Ascending aorta (tissue), 2 donors: Measurements from ENCODE around the gene PITPNM1. TPM values are rescaled to one million over a fixed set of nuclear protein-coding genes. Genes with fewer than 3 reads are reported as not detected.

Source experiments
- DNase-seq, 2 donors: peaks; one replicate each; pipeline ENCODE4 v3.0.0-alpha.2; 2019; ENCODE audit warnings: low spot score in 2 of 2
- H3K27ac ChIP-seq, 2 donors: fragments of 200-600 bp; sonication (generic); one replicate each; pipeline ENCODE4 v1.5.1; 2016 to 2017; ENCODE audit warnings: mild to moderate bottlenecking in 1 of 2
- H3K27me3 ChIP-seq: fragments of 200-600 bp; sonication (generic); one replicate; pipeline ENCODE4 v1.5.1; 2017
- H3K36me3 ChIP-seq, 2 donors: fragments of 200-600 bp; sonication (generic); one replicate each; pipeline ENCODE4 v1.5.1; 2016
- H3K4me1 ChIP-seq, 2 donors: fragments of 200-600 bp; sonication (generic); one replicate each; pipeline ENCODE4 v1.5.1; 2016 to 2017; ENCODE audit warnings: mild to moderate bottlenecking in 1 of 2
- H3K4me3 ChIP-seq, 2 donors: fragments of 200-600 bp; sonication (generic); one replicate each; pipeline ENCODE4 v1.5.1; 2016 to 2017; ENCODE audit warnings: mild to moderate bottlenecking in 1 of 2
- H3K9me3 ChIP-seq, 2 donors: fragments of 200-600 bp; sonication (generic); one replicate each; pipeline ENCODE4 v1.5.1; 2016
- CTCF ChIP-seq, 3 experiments: fragments of 200-600 bp in 2 of 3; fragments of 450-650 bp in 1 of 3; sonication (generic) in 2 of 3; IDR thresholded peaks; one replicate each; pipeline ENCODE4 v1.5.1; 2016 to 2019; ENCODE audit warnings: antibody characterized with exemption in 3 of 3, mild to moderate bottlenecking in 1 of 3, moderate library complexity in 1 of 3
- intact Hi-C: fragments of 100-400 bp; cut with DNase I; formaldehyde crosslinking; loops from one replicate; pipeline ENCODE4 v1.15.1; 2023
- total RNA-seq: library from RNA; depleted of rRNA; stranded (reverse); fragments of >200 nt; gene quantifications from one replicate; pipeline ENCODE4 v1.1.0, GENCODE V29; 2016

The PITPNM1 gene
- total RNA-seq, 1 donor from 2014 or later, result 31.8 TPM

- no peak overlapping the region for H3K4me3 ChIP-seq
- intact Hi-C loops, result no loop called here
- no peaks in the 10 kb centered on the region for H3K36me3 ChIP-seq
- no peak for TF ChIP-seq CTCF (IDR thresholded peaks at IDR 0.05)
- no peak overlapping the region for H3K27ac ChIP-seq
- H3K27me3 ChIP-seq, result no peaks in the 10 kb centered on the region
- DNase-seq, result no peak
- H3K4me1 ChIP-seq, result no peaks in the 10 kb centered on the region
- no peaks in the 10 kb centered on the region for H3K9me3 ChIP-seq
These were observed 25.1 kb upstream of the PITPNM1 start for GRCh38 chr11:67530282-67530592.

GRCh38 chr11:67528376-67528775 lies 23.2 kb upstream of the PITPNM1 start:
- Histone ChIP-seq H3K36me3 (no peaks in the 10 kb centered on the region), H3K27ac (no peak overlapping the region), H3K4me3 (no peak overlapping the region), H3K27me3 (no peaks in the 10 kb centered on the region), H3K4me1 (no peaks in the 10 kb centered on the region), H3K9me3 (no peaks in the 10 kb centered on the region)
- no peak for DNase-seq
- intact Hi-C loops, result no loop called here
- no peak for TF ChIP-seq CTCF (IDR thresholded peaks at IDR 0.05)

- no peak for DNase-seq
- TF ChIP-seq CTCF (IDR thresholded peaks at IDR 0.05), result no peak
- H3K27ac ChIP-seq, result no peak overlapping the region
- no peaks in the 10 kb centered on the region for H3K27me3 ChIP-seq
- no peaks in the 10 kb centered on the region for H3K36me3 ChIP-seq
- no peaks in the 10 kb centered on the region for H3K9me3 ChIP-seq
- intact Hi-C loops, result no loop called here
- H3K4me1 ChIP-seq, result no peaks in the 10 kb centered on the region
- H3K4me3 ChIP-seq, result no peak overlapping the region
These were observed 20.3 kb upstream of the PITPNM1 start for GRCh38 chr11:67525275-67525976.

GRCh38 chr11:67524480-67524808 lies 19.3 kb upstream of the PITPNM1 start:
- Histone ChIP-seq H3K27me3 (no peaks in the 10 kb centered on the region), H3K4me1 (no peaks in the 10 kb centered on the region), H3K27ac (no peak overlapping the region), H3K9me3 (no peaks in the 10 kb centered on the region), H3K36me3 (no peaks in the 10 kb centered on the region), H3K4me3 (no peak overlapping the region)
- intact Hi-C loops, result no loop called here
- no peak for TF ChIP-seq CTCF (IDR thresholded peaks at IDR 0.05)
- DNase-seq, result no peak

GRCh38 chr11:67523556-67524479 lies 18.7 kb upstream of the PITPNM1 start:
- no peaks in the 10 kb centered on the region for H3K9me3 ChIP-seq
- no peak for DNase-seq
- intact Hi-C loops, result no loop called here
- H3K27ac ChIP-seq, result no peak overlapping the region
- no peaks in the 10 kb centered on the region for H3K27me3 ChIP-seq
- H3K4me1 ChIP-seq, result no peaks in the 10 kb centered on the region
- H3K4me3 ChIP-seq, result no peak overlapping the region
- TF ChIP-seq CTCF (IDR thresholded peaks at IDR 0.05), result no peak
- no peaks in the 10 kb centered on the region for H3K36me3 ChIP-seq
